Ectodermal cell (in vitro differentiated cells): ENCODE results near the gene BTBD9.
A peak's percentile ranks its signal among the peaks of the same experiment; 100 is the strongest.

Experiments used
- H3K27ac ChIP-seq: 2 replicates; pipeline ENCODE4 v1.7.0; 2013; ENCODE audit warnings: mild to moderate bottlenecking, low read depth, low read length; ENCODE audit not compliant: insufficient read depth, poor library complexity, severe bottlenecking
- H3K27me3 ChIP-seq: 2 replicates; pipeline ENCODE4 v1.7.0; 2013; ENCODE audit warnings: mild to moderate bottlenecking, low read length; ENCODE audit not compliant: insufficient read depth, control insufficient read depth, poor library complexity, severe bottlenecking
- H3K36me3 ChIP-seq: one replicate; pipeline ENCODE4 v1.7.0; 2013; ENCODE audit warnings: low read length; ENCODE audit not compliant: control insufficient read depth, insufficient read depth
- H3K4me1 ChIP-seq: one replicate; pipeline ENCODE4 v1.7.0; 2013; ENCODE audit warnings: low read length; ENCODE audit not compliant: control insufficient read depth, insufficient read depth
- H3K4me3 ChIP-seq: 2 replicates; pipeline ENCODE4 v1.7.0; 2013; ENCODE audit warnings: low read depth, low read length, control low read depth; ENCODE audit not compliant: insufficient read depth
- H3K9me3 ChIP-seq: 2 replicates; pipeline ENCODE4 v1.7.0; 2013; ENCODE audit warnings: mild to moderate bottlenecking, low read length, moderate library complexity; ENCODE audit not compliant: control insufficient read depth
- WGBS, 2 experiments: methylation state at CpG; one replicate each; pipeline ENCODE4 v1.1.7; 2013; ENCODE audit warnings: missing lambda C conversion rate in 2 of 2; 5-methylcytosine and 5-hydroxymethylcytosine counted together

The BTBD9 gene

GRCh38 chr6:38649744-38650143 lies 10.0 kb upstream of the BTBD9 start:
- H3K27me3 ChIP-seq = no peaks in the 10 kb centered on the region
- no peaks in the 10 kb centered on the region for H3K36me3 ChIP-seq
- no peak overlapping the region for H3K4me3 ChIP-seq
- WGBS, 2 experiments = 95 to 96% methylated on average over 2 of the region's 2 CpGs
- H3K4me1 ChIP-seq = no peaks in the 10 kb centered on the region
- H3K9me3 ChIP-seq = no peaks in the 10 kb centered on the region
- H3K27ac ChIP-seq = no peak overlapping the region

GRCh38 chr6:38648629-38649028 lies 8.9 kb upstream of the BTBD9 start:
- Histone ChIP-seq H3K27ac (no peak overlapping the region), H3K4me3 (no peak overlapping the region), H3K27me3 (no peaks in the 10 kb centered on the region), H3K36me3 (no peaks in the 10 kb centered on the region), H3K9me3 (no peaks in the 10 kb centered on the region), H3K4me1 (no peaks in the 10 kb centered on the region)

GRCh38 chr6:38646166-38646878 lies 6.6 kb upstream of the BTBD9 start:
- Histone ChIP-seq H3K9me3 (no peaks in the 10 kb centered on the region), H3K27me3 (no peaks in the 10 kb centered on the region), H3K36me3 (no peaks in the 10 kb centered on the region), H3K4me1 (no peaks in the 10 kb centered on the region), H3K27ac (no peak overlapping the region), H3K4me3 (no peak overlapping the region)
- WGBS, 2 experiments = 77 to 82% methylated on average over 3 of the region's 3 CpGs

- H3K27me3 ChIP-seq = no peaks in the 10 kb centered on the region
- 83 to 88% methylated on average over 1 of the region's 1 CpG for WGBS, 2 experiments
- H3K27ac ChIP-seq = no peak overlapping the region
- no peak overlapping the region for H3K4me3 ChIP-seq
- no peaks in the 10 kb centered on the region for H3K36me3 ChIP-seq
- H3K4me1 ChIP-seq = no peaks in the 10 kb centered on the region
- no peaks in the 10 kb centered on the region for H3K9me3 ChIP-seq
These were observed 5.2 kb upstream of the BTBD9 start for GRCh38 chr6:38644951-38645350.

GRCh38 chr6:38640216-38640909 lies 634 bp upstream of the BTBD9 start:
- peak overlapping the region; percentile 80 for H3K4me3 ChIP-seq
- H3K36me3 ChIP-seq = no peaks in the 10 kb centered on the region
- peak overlapping the region; percentile 88 for H3K27ac ChIP-seq
- peaks cover 14% of the 10 kb centered on the region for H3K27me3 ChIP-seq
- H3K9me3 ChIP-seq = no peaks in the 10 kb centered on the region
- peaks cover 8% of the 10 kb centered on the region for H3K4me1 ChIP-seq
- 38 to 39% methylated on average over 32 of the region's 32 CpGs for WGBS, 2 experiments

GRCh38 chr6:38638941-38639497 lies 710 bp downstream of the BTBD9 start:
- Histone ChIP-seq H3K36me3 (no peaks in the 10 kb centered on the region), H3K4me1 (peaks cover 8% of the 10 kb centered on the region), H3K9me3 (no peaks in the 10 kb centered on the region), H3K27me3 (peaks cover 14% of the 10 kb centered on the region), H3K27ac (no peak overlapping the region), H3K4me3 (peak overlapping the region; percentile 80)
- WGBS, 2 experiments = 8 to 9% methylated on average over 14 to 15 of the region's 15 CpGs

GRCh38 chr6:38637756-38638155 lies 2.0 kb downstream of the BTBD9 start:
- Histone ChIP-seq H3K4me3 (no peak overlapping the region), H3K36me3 (no peaks in the 10 kb centered on the region), H3K4me1 (peaks cover 8% of the 10 kb centered on the region), H3K27me3 (peaks cover 14% of the 10 kb centered on the region), H3K27ac (no peak overlapping the region), H3K9me3 (no peaks in the 10 kb centered on the region)
- 82 to 83% methylated on average over 4 to 5 of the region's 5 CpGs for WGBS, 2 experiments

GRCh38 chr6:38636027-38636426 lies 3.7 kb downstream of the BTBD9 start:
- WGBS, 2 experiments = 92 to 93% methylated on average over 1 of the region's 1 CpG
- no peak overlapping the region for H3K4me3 ChIP-seq
- peaks cover 14% of the 10 kb centered on the region for H3K27me3 ChIP-seq
- peaks cover 8% of the 10 kb centered on the region for H3K4me1 ChIP-seq
- H3K9me3 ChIP-seq = no peaks in the 10 kb centered on the region
- H3K27ac ChIP-seq = no peak overlapping the region
- no peaks in the 10 kb centered on the region for H3K36me3 ChIP-seq

GRCh38 chr6:38634518-38634917 lies 5.2 kb downstream of the BTBD9 start:
- WGBS, 2 experiments = 87 to 88% methylated on average over 1 of the region's 1 CpG
- no peaks in the 10 kb centered on the region for H3K36me3 ChIP-seq
- peaks cover 14% of the 10 kb centered on the region for H3K27me3 ChIP-seq

GRCh38 chr6:38632490-38632889 lies 7.2 kb downstream of the BTBD9 start:
- no peaks in the 10 kb centered on the region for H3K36me3 ChIP-seq
- 79 to 88% methylated on average over 1 of the region's 1 CpG for WGBS, 2 experiments

More at GRCh38 chr6:38634518-38634917, 5.2 kb downstream of the BTBD9 start:
- Histone ChIP-seq H3K27ac (no peak overlapping the region), H3K9me3 (no peaks in the 10 kb centered on the region), H3K4me1 (peaks cover 8% of the 10 kb centered on the region), H3K4me3 (no peak overlapping the region)

More at GRCh38 chr6:38632490-38632889, 7.2 kb downstream of the BTBD9 start:
- Histone ChIP-seq H3K27ac (no peak overlapping the region), H3K4me3 (no peak overlapping the region), H3K4me1 (no peaks in the 10 kb centered on the region), H3K27me3 (peaks cover 4% of the 10 kb centered on the region), H3K9me3 (no peaks in the 10 kb centered on the region)
